GM18499 (cell line): ENCODE results near the gene PIM2.

Experiments
- ATAC-seq: cut with Tn5 transposase; IDR thresholded peaks from one replicate; pipeline ENCODE4 v1.9.1; 2021; ENCODE audit warnings: moderate number of reproducible peaks; ENCODE audit not compliant: insufficient read depth, unreplicated experiment

Gene PIM2

DNA sequence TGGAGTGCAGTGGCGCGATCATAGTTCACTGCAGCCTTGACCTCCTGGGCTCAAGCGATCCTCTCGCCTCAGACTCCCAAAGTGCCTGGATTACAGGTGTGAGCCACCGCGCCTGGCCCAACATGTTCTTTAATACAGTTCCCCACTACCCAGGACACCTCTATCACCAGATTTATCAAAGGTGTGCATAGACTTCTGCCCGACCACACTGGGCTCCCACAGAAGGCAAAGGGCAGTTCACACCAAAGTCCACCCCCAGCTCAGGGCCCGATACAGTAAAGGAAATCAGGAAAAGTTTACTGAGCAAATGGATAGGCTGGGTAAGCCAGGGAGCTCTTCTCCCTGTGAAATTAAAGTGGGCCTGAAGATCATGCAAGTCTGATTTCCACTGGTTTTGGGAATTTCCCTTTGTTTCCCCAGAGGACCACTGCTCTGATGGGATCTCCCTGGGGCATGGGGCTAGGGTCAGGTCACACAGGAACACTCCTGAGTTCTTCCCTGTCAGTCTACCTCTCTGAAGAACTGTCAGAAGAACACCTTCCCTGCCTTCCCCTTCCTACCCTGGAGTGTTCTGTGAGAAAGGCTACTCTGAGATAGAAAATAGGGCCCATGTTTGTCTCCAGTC, 17.7 kb upstream of the PIM2 start:
- ATAC-seq: no peak

GRCh38 chrX:48935301-48935670, 16.5 kb upstream of the PIM2 start:
- ATAC-seq: no peak

GRCh38 chrX:48934581-48935300, 15.9 kb upstream of the PIM2 start:
- ATAC-seq: no peak

- ATAC-seq: no peak
Measured at GRCh38 chrX:48933757-48934156, 14.9 kb upstream of the PIM2 start.

- ATAC-seq: no peak
Measured at GRCh38 chrX:48927736-48928382, 9.0 kb upstream of the PIM2 start.

GRCh38 chrX:48927123-48927522, 8.3 kb upstream of the PIM2 start:
- no peak for ATAC-seq

DNA sequence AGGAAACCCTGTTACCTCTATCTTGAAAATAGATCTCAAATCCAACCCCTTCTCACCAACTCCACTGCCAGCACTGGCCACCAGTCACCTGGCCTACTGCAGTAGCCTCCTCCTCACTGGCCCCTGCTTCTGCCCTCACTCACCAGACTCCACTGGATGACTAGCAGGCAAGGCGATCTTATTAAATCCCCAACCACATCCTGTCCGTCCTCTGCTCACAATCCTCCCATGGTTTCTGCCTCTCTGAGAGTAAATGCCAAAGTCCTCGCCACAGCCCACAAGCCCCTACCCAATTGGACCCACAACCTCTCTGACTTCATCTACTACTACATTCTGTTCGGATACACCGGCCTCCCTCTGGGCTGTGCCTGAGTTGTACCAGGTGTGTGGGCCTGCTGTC, 5.4 kb upstream of the PIM2 start:
- no peak for ATAC-seq

- ATAC-seq: no peak
Measured at GRCh38 chrX:48923771-48924170, 4.9 kb upstream of the PIM2 start.

DNA sequence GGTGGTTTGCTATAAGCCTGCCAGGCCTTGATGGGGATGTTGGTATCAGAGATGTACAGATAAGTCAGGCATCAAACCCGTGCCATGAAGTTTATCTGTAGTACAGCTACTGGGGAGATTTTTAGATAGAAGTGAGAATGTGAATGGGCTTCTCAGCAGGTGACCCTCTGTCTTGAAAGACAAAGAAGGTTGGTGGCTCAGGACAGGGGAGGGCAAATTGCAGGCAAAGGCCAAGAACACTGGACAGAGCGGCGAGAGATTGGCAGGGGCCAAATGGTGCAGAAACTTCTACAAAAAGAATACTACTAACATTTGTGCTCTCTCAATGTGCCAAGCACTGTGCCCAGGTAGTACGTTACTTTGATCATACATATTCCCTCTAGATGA, 1.9 kb upstream of the PIM2 start:
- ATAC-seq: no peak

GRCh38 chrX:48919947-48920717, 1.3 kb upstream of the PIM2 start:
- ATAC-seq: no peak

GRCh38 chrX:48919360-48919841, 577 bp upstream of the PIM2 start:
- no peak for ATAC-seq

DNA sequence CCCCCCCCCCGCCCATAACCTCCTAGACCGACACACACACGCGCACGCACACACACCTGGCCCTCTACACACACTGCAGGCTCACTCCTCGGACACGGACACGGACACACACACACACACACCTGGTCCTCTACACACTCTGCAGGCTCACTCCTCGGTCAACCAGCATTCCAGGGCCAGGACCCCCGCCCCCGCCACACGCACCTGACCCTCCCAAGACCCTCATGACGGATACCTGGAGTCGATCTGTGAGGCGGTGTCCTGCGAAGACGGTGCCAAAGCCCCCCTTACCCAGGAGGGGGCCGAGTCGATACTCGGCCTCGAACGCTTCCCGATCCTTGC, 552 bp downstream of the PIM2 start:
- ATAC-seq: no peak

DNA sequence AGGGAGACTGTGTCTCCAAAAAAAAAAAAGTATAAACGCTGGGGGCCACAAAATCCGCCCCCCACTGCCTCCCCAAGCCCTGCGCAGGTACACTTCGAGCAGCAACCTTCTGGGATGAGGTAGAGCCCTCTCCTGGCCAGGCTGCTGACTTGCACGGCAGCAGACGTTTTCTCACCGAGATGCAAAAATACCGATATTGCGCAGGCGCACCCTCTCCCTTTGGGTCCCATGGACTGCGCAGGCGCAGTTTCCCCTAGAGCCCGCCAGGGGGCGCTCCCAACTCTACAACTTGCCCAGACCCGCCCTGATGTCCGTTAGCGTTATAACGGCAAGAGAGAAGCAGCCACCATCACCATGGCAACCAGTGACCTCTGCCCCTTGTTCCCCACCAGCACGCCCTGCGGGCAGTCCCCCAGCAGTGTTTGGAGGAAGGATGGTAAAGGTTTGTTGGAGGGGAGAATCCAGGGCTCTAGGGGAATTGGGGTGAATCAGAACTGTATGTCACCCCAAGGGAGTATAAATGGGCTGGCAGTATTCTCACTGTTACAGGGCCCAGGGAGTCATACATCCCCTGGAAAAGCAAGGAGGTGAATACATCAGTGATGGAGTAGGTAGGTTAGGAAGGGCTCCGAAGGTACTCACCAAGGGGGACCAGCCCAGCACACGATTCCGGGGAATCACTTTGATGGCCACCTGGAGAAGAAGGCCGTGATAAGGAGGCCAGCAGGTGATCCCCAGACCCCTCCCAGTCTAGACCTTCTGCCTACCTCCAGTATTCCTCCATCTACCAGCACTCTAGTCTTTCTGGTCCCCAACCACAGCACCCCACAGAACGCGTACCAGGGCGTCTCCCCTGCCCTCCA, 1.5 kb downstream of the PIM2 start:
- ATAC-seq: no peak

DNA sequence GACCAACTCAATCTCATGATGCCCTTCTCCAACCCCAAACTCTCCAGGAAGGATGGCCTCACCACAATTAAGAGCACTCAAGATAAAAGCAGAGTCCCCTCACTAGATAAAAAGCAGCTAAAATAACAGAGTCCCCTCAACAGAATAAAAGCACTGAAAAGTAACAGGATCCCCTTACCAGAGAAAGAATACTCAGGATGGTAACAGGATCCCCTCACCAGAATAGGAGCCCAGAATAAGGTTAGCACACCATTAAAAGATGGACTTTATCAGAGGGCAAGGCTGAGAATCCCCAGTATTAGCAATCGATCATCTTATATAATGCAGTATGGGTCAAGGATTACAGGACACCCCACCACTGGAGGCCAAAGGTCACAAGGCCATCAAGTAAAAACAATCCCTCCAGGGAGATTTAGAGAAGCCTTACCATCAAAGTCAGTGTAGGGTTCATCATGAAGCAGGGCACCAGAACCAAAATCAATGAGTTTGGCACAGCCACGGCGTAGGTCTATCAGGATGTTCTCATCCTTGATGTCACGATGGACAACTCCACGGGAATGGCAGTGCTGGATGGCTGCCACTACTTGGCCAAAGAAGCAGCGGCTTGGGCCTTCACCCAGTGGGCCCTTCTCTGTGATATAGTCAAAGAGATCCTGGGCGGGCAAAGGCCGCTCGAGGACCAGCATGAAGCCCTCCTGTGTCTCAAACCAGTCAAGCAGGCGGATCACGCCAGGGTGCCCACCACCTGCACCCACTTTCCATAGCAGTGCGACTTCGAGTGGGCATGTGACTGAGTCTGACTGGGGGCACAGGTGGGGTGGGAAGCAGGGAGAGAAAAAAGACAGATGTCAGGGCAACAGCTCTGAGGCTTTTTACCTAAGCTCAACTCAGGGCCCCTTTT, 4.0 kb downstream of the PIM2 start:
- no peak for ATAC-seq

DNA sequence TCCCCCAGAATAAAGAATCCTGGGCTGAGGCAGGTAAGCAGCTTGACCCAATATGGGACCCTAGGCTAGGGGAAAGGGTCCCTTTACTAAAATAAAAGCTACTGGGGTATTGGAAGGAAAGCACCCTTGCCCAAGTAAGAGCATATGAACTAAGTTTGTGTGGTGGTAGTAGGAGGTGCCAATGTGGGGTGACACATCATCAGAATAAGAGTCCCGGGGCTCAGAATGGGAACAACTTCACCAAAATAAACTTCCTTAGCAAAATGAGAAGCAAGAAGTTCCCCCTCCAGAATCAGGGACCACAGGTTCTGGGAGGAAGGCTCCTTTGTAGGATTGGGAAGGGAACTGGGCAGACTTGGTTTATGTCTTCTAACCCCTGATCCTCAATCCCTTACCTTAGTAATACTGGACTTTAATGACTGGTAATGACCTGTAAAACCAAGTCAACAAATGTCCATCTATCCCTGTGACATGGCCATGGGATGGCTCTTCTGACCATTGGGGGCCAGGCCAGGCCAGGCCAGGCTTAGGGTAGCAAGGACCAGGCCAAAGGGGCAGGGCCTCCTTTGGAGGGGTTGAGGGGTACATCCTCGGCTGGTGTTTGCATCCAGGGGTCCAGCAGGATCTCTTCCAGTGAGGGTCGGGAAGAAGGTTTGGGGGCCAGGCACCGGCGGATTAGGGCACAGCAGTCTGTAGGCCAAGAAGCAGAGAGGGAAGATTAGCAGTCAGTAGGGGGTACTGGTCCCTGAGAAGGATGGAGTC, 5.0 kb downstream of the PIM2 start:
- ATAC-seq: no peak

DNA sequence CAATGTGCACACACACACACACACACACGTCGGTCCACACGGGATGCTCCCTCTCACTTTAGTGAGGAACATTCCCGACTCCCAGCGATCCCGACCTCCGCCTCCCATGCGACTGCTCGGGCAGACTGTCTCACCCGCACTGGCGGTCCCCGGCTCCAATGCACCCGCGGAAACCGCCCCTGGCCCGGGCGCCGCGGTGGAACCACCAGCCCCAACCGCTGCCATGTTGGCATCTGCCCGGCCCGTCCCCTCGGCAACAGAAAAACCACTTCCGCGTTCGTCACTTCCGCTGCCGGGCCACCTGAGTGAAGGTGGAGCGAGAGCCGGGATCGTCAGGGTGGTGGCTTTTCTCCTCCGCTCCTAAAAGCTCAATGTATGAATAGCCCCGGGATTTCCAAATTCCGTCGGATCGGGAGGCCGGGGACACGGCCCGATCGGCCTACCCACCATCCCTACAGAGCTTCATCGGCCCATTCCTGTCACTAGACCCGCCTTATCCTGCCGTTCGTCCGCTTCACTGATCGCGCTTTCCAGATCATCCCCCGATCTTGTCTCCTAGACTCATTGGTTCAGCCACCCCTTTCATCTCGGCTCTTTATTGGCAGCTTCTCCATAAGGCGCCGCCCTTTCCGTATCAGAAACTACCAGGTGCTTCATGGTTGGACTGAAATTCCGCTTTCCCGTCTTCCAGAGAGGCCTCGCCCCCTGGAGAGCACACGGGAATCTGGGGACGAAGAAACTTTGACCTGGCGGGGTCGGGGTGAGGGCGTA, 7.2 kb downstream of the PIM2 start, which contains the start of gene SLC35A2:
Gene SLC35A2 (minus strand): TSS at position 235 of the 771 bp plus-strand sequence. CDS start 10 bp downstream, at position 225.
- no peak for ATAC-seq

- ATAC-seq: no peak
Measured at GRCh38 chrX:48910926-48911411, 7.9 kb downstream of the PIM2 start.
